ENCODE measurements around the gene CEP164. TPM values are rescaled to one million over a fixed set of nuclear protein-coding genes. Genes with fewer than 3 reads are reported as not detected.

CEP164 gene
- total RNA-seq, 1 experiment from 2014 or later = 22.2 TPM

GRCh38 chr11:117354550-117354949 lies 26.9 kb downstream of the CEP164 start:
- CTCF ChIA-PET = no interaction called here
- H3K4me1 ChIP-seq (ENCODE audit: control insufficient read depth in 1 of 2, insufficient read depth in 2 of 2, low read length in 2 of 2) = no peaks in the 10 kb centered on the region
- RAD21 ChIA-PET (ENCODE audit: low non-redundant PET in 1 of 2, low total read pairs in 2 of 2, uncharacterized antibody in 2 of 2, unreplicated experiment in 2 of 2) = no interaction called here
- DNase-seq (ENCODE audit: low read depth, low spot score) (no peak), ATAC-seq (no peak)
- TF ChIP-seq SIN3A (IDR thresholded peaks at IDR 0.05; ENCODE audit: low read depth) = no peak
- TF ChIP-seq, protein P1, sequence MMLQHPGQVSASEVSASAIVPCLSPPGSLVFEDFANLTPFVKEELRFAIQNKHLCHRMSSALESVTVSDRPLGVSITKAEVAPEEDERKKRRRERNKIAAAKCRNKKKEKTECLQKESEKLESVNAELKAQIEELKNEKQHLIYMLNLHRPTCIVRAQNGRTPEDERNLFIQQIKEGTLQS (IDR thresholded peaks at IDR 0.05) = no peak
- TF ChIP-seq CBX3 (IDR thresholded peaks at IDR 0.05; ENCODE audit: low read depth) = no peak
- TF ChIP-seq SRF (IDR thresholded peaks at IDR 0.05; ENCODE audit: low read depth) = no peak
- TF ChIP-seq ZNF274 (IDR thresholded peaks at IDR 0.05; ENCODE audit: low read depth, low read length) = no peak
- no peak for TF ChIP-seq ZFX (IDR thresholded peaks at IDR 0.05)
- TF ChIP-seq YY1 (IDR thresholded peaks at IDR 0.05; ENCODE audit: extremely low read depth, insufficient replicate concordance, low read depth, low read length) = no peak
- no peak overlapping the region for H2AFZ ChIP-seq (ENCODE audit: low read depth, low read length, poor library complexity, severe bottlenecking)
- H3K27me3 ChIP-seq (ENCODE audit: insufficient read depth, low read length) = no peaks in the 10 kb centered on the region
- H3K9ac ChIP-seq (ENCODE audit: low read length) = no peak overlapping the region
- POLR2A ChIA-PET = no interaction called here
- peaks cover 7 to 15% of the 10 kb centered on the region in 2 experiments; a peak in 3 of 4 replicates for H3K36me3 ChIP-seq (ENCODE audit: control insufficient read depth in 1 of 2, insufficient read depth in 2 of 2, low read length in 2 of 2)
- no peaks in the 10 kb centered on the region for H4K20me1 ChIP-seq (ENCODE audit: insufficient read depth)
- no peaks in the 10 kb centered on the region for H3K9me3 ChIP-seq (ENCODE audit: control insufficient read depth in 1 of 2, insufficient read depth in 1 of 2, low read depth in 1 of 2, low read length in 2 of 2)
- no peak overlapping the region for H3K4me2 ChIP-seq (ENCODE audit: low read length)
- H3K4me3 ChIP-seq (replicated peaks in 1 of 2; ENCODE audit: low read depth in 1 of 2, low read length in 2 of 2) = no peak overlapping the region
- no peaks in the 10 kb centered on the region for H3K9me2 ChIP-seq (ENCODE audit: insufficient read depth)
- no peaks in the 10 kb centered on the region for H3K79me2 ChIP-seq (ENCODE audit: insufficient read depth, low read length)
- intact Hi-C loops (cut with micrococcal nuclease) = no loop called here
- BruUV-seq (replicated peaks) = no TSS peak
- H3K27ac ChIP-seq (ENCODE audit: low read depth, low read length) = no peak overlapping the region

DNA sequence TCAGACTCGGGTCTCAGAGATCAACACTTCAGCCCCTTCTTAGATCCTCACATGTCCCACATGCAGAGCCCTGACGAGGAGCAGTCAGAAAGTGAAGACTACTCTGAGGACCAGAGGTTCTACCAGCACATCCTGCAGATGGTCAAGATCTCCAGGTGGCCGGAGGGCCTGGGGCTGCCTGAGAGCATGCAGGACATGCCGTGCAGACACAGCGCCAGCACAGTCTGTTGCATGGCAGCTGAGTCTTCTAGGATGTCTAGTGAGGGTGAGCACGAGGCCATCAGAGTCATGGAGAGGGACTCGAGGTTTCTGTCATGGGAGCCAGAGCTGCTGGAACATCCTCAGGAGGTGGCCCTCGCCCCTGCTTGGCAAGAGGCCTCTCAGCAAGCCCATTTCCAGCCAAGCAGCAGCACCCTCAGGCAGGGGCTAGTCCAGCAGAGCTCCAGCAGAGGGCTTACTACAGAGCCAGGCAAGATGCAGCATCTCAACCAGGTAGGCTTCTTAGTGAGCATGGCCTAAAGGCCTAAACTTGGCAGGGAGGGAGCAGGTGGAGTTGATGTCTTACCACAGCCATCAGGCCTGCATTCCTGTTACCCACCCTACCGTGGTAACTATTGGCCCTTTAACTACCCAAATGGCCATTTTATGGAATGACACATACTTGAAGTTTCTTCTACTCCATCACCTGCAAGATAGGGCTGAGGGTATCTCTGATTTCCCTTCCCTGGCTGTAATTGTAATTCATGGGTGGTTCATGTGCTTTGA lies 28.7 kb downstream of the CEP164 start:
- Histone ChIP-seq H3K27ac (ENCODE audit: low read depth, low read length) (no peak overlapping the region), H3K9me2 (ENCODE audit: insufficient read depth) (no peaks in the 10 kb centered on the region), H3K4me1 (ENCODE audit: control insufficient read depth in 1 of 2, insufficient read depth in 2 of 2, low read length in 2 of 2) (no peaks in the 10 kb centered on the region), H3K79me2 (ENCODE audit: insufficient read depth, low read length) (no peaks in the 10 kb centered on the region), H2AFZ (ENCODE audit: low read depth, low read length, poor library complexity, severe bottlenecking) (no peak overlapping the region), H4K20me1 (ENCODE audit: insufficient read depth) (no peaks in the 10 kb centered on the region), H3K9me3 (ENCODE audit: control insufficient read depth in 1 of 2, insufficient read depth in 1 of 2, low read depth in 1 of 2, low read length in 2 of 2) (no peaks in the 10 kb centered on the region), H3K4me3 (replicated peaks in 1 of 2; ENCODE audit: low read depth in 1 of 2, low read length in 2 of 2) (no peak overlapping the region), H3K27me3 (ENCODE audit: insufficient read depth, low read length) (no peaks in the 10 kb centered on the region), H3K9ac (ENCODE audit: low read length) (no peak overlapping the region), H3K4me2 (ENCODE audit: low read length) (no peak overlapping the region), H3K36me3 (ENCODE audit: control insufficient read depth in 1 of 2, insufficient read depth in 2 of 2, low read length in 2 of 2) (peaks cover 7 to 15% of the 10 kb centered on the region in 2 experiments; a peak in 3 of 4 replicates)
- RAD21 ChIA-PET (ENCODE audit: low non-redundant PET in 1 of 2, low total read pairs in 2 of 2, uncharacterized antibody in 2 of 2, unreplicated experiment in 2 of 2) = no interaction called here
- POLR2A ChIA-PET = no interaction called here
- BruUV-seq (replicated peaks) = no TSS peak
- no peak for DNase-seq (ENCODE audit: low read depth, low spot score)
- ATAC-seq = 0 out of 2 replicates have a peak, but pooled peaks have one; percentile 40
- intact Hi-C loops (cut with micrococcal nuclease) = no loop called here
- TF ChIP-seq POLR2A (IDR thresholded peaks at IDR 0.05; ENCODE audit: borderline replicate concordance, extremely low read depth, insufficient read depth, insufficient read length) (no peak), JUND (IDR thresholded peaks at IDR 0.05) (no peak), POLR2AphosphoS5 (IDR thresholded peaks at IDR 0.05; ENCODE audit: low read depth, low read length) (no peak), EGR1 (IDR thresholded peaks at IDR 0.05; ENCODE audit: low read depth) (no peak), EZH2 (IDR thresholded peaks at IDR 0.05) (no peak), MAX (IDR thresholded peaks at IDR 0.05) (no peak), REST (IDR thresholded peaks at IDR 0.05; ENCODE audit: low read depth) (no peak)
- TF ChIP-seq, protein P1 (IDR thresholded peaks at IDR 0.05) = no peak
- CTCF ChIA-PET = no interaction called here
